ENCODE results near the gene PHF13.
"Not testable (repeated sequence)": the region's sequence is repeated elsewhere in the genome, so short reads cannot be mapped to it uniquely, and the experiment has no call there.

PHF13 gene

GRCh38 chr1:6587261-6588005 lies 26.1 kb upstream of the PHF13 start:
- DNase-seq, result no peak

- DNase-seq, result no peak
Observed at GRCh38 chr1:6588128-6588892, 25.2 kb upstream of the PHF13 start.

- DNase-seq, result no peak
Observed at GRCh38 chr1:6588893-6589520, 24.5 kb upstream of the PHF13 start.

GRCh38 chr1:6590046-6590445 lies 23.5 kb upstream of the PHF13 start:
- no peak for DNase-seq

GRCh38 chr1:6591222-6591621 lies 22.3 kb upstream of the PHF13 start:
- peak; percentile 25 to 50 for DNase-seq

GRCh38 chr1:6591644-6592043 lies 21.9 kb upstream of the PHF13 start:
- no peak for DNase-seq

GRCh38 chr1:6592441-6592840 lies 21.1 kb upstream of the PHF13 start:
- DNase-seq, result no peak

GRCh38 chr1:6592865-6593593 lies 20.5 kb upstream of the PHF13 start:
- DNase-seq, result no peak

- no peak for DNase-seq
Observed at GRCh38 chr1:6593810-6594209, 19.7 kb upstream of the PHF13 start.

GRCh38 chr1:6594977-6595740 lies 18.4 kb upstream of the PHF13 start:
- no peak for DNase-seq

- DNase-seq, result no peak
Observed at GRCh38 chr1:6596351-6596750, 17.2 kb upstream of the PHF13 start.

GRCh38 chr1:6596886-6597776 lies 16.4 kb upstream of the PHF13 start:
- DNase-seq, result no peak

- DNase-seq, result no peak
Observed at GRCh38 chr1:6597777-6598131, 15.8 kb upstream of the PHF13 start.

- DNase-seq, result peak; percentile 86 to 87
Observed at GRCh38 chr1:6599141-6599975, 14.2 kb upstream of the PHF13 start.

- not testable (repeated sequence) for DNase-seq
Observed at GRCh38 chr1:6599991-6600390, 13.5 kb upstream of the PHF13 start.

GRCh38 chr1:6600410-6601048 lies 13.0 kb upstream of the PHF13 start:
- DNase-seq, result no peak

GRCh38 chr1:6601049-6601922 lies 12.2 kb upstream of the PHF13 start:
- peak; percentile 91 to 93 for DNase-seq

GRCh38 chr1:6601923-6602668 lies 11.4 kb upstream of the PHF13 start:
- no peak for DNase-seq
